ENCODE measurements around the gene CUZD1.
"Not testable (repeated sequence)": the region's sequence is repeated elsewhere in the genome, so short reads cannot be mapped to it uniquely, and the experiment has no call there.

The CUZD1 gene, protein sequence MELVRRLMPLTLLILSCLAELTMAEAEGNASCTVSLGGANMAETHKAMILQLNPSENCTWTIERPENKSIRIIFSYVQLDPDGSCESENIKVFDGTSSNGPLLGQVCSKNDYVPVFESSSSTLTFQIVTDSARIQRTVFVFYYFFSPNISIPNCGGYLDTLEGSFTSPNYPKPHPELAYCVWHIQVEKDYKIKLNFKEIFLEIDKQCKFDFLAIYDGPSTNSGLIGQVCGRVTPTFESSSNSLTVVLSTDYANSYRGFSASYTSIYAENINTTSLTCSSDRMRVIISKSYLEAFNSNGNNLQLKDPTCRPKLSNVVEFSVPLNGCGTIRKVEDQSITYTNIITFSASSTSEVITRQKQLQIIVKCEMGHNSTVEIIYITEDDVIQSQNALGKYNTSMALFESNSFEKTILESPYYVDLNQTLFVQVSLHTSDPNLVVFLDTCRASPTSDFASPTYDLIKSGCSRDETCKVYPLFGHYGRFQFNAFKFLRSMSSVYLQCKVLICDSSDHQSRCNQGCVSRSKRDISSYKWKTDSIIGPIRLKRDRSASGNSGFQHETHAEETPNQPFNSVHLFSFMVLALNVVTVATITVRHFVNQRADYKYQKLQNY

DNA sequence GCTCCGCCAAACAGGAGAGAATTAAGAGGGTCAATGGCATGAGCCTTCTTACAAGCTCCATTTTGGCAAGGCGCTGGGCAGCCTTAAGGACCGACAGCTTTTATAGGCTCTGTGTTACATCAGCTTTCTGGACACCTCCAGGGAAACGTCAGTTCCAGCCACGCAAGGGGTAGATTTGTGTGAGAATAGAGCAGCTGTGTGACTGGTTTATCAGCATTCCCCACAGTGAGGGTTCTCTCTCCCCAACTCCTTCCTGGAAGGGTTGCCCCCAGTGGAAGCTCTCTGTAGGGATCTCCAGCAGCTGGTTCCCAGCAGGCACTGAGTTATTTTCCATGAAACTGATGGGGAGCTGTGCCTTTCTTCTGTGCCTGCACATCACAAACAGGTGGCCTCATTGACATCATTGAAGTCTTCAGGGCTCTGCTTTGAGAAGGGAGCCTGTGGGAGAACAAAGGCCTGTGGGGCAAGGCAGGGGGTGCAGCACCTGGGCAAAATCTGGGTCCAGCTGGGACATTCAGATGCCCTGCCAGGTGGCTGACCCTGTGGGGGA is at the start of gene CUZD1:
Gene CUZD1 (minus strand): TSS at position 75 of the 550 bp plus-strand sequence. CDS start 14 bp downstream, at position 61.
- DNase-seq: no peak

GRCh38 chr10:122894261-122894944 is 48.7 kb upstream of the CUZD1 start:
- no peak for DNase-seq

DNA sequence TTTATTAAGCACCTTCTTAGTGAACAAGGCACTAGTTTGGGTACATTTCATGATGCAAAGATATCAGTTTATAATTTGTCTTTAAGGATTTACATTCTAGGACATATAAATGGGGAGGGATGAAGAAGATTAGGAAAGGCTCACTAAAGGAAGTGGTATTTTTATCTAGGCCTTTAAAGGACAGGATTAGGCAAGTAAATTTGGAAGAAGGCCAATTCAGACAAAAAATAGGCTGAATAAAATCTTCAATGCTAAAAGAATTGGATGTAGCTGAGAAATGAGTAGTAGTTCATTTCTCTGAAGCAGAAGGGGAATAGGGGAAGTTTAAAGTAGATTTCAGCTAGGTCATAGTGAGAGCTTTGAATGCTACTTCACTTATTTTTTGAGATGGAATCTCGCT is 38.5 kb upstream of the CUZD1 start:
- DNase-seq: no peak

GRCh38 chr10:122882766-122883165 is 37.1 kb upstream of the CUZD1 start:
- no peak for DNase-seq

GRCh38 chr10:122879339-122880273 is 33.9 kb upstream of the CUZD1 start, which contains the start of gene FAM24B:
Gene FAM24B (minus strand): TSS chr10:122879581. CDS start chr10:122850515, 29,066 bp downstream.
- DNase-seq: peak; percentile 98

DNA sequence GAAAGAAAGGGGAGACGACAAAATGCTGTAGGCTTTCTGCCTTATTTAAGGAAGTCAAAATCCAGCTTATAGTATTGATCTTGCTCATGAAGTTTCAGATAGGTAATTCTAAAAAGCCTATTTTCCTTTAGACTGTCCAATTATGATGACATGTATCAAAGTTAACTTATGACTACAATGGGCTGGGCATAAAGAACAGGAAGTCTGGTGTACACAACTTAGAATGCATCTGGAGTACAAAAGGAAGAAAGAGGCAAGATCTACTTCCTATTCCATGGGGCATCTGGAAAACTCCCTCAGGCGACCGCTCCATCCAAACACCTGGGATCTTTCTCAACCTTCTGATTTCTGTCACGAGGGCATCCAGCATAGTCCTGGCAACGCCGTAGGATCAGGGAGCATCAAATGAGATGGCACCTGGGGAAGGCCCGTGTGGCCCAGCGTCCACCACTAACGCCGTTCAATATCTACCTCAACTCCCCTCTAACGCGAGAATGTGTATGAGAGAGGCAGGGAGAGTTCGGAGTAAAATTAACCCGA is 33.2 kb upstream of the CUZD1 start:
- peak; percentile 25 for DNase-seq

GRCh38 chr10:122877264-122877663 is 31.6 kb upstream of the CUZD1 start:
- no peak for DNase-seq

GRCh38 chr10:122876467-122876855 is 30.8 kb upstream of the CUZD1 start:
- no peak for DNase-seq

DNA sequence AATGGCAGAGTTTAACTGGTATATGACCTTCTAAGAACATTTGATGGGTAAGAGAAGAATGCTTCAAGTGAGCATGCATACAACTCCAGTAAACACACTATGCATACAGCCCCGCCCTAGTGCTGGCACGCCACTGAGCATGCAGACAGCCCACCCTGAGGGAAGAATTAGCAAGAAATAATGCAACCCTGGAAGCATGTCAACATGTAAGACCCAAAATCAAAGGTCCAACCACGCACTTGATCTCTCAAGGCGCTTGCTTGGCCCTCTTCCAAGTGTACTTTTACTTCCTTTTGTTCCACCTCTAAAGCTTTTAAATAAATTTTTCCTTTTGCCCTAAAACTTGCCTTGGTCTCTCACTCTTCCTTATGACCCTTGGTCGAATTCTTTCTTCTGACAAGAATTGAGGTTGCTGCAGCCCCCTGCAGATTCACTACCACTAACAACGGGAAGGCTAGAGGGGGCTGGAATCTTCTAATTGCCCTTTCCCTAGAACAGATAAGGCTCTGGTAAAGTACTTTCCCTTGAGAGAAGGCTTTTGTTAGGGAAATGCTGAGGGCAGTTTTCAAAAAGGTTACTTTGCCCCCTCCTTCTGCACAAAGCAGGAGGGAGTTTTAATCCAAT is 30.3 kb upstream of the CUZD1 start:
- DNase-seq: no peak

DNA sequence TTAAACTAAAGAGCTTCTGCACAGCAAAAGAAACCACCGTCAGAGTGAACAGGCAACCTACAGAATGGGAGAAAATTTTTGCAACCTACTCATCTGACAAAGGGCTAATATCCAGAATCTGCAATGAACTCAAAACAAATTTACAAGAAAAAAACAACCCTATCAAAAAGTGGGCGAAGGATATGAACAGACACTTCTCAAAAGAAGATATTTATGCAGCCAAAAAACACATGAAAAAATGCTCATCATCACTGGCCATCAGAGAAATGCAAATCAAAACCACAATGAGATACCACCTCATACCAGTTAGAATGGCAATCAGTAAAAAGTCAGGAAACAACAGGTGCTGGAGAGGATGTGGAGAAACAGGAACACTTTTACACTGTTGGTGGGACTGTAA is 26.3 kb upstream of the CUZD1 start:
- not testable (repeated sequence) for DNase-seq

GRCh38 chr10:122868768-122869167 is 23.1 kb upstream of the CUZD1 start:
- DNase-seq: not testable (repeated sequence)

DNA sequence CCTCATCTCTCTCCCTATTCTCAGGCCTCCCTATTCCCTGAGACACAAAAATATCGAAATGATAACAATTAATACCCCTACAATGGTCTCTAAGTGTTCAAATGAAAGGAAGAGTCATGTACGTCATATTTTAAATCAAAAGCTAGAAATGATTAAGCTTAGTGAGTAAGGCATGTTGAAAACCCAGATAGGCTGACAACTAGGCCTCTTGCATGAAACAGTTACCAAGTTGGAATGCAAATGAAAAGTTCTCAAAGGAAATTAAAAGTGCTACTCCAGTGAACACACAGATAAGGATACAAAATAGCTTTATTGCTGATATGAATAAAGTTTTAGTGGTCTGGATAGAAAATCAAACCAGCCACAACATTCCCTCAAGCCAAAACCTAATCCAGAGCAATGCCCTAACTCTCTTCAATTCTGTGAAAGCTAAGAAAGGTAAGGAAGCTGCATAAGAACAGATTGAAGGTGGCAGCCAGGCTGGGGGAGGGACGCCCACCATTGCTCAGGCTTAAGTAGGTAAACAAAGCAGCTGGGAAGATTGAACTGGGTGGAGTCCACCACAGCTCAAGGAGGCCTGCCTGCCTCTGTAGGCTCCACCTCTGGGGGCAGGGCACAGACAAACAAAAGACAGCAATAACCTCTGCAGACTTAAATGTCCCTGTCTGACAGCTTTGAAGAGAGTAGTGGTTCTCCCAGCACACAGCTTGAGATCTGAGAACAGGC is 21.3 kb upstream of the CUZD1 start:
- DNase-seq: peak; percentile 40

- peak; percentile 66 for DNase-seq
Measured at GRCh38 chr10:122864901-122865300, 19.2 kb upstream of the CUZD1 start.

GRCh38 chr10:122864194-122864592 is 18.5 kb upstream of the CUZD1 start:
- DNase-seq: peak; percentile 21

DNA sequence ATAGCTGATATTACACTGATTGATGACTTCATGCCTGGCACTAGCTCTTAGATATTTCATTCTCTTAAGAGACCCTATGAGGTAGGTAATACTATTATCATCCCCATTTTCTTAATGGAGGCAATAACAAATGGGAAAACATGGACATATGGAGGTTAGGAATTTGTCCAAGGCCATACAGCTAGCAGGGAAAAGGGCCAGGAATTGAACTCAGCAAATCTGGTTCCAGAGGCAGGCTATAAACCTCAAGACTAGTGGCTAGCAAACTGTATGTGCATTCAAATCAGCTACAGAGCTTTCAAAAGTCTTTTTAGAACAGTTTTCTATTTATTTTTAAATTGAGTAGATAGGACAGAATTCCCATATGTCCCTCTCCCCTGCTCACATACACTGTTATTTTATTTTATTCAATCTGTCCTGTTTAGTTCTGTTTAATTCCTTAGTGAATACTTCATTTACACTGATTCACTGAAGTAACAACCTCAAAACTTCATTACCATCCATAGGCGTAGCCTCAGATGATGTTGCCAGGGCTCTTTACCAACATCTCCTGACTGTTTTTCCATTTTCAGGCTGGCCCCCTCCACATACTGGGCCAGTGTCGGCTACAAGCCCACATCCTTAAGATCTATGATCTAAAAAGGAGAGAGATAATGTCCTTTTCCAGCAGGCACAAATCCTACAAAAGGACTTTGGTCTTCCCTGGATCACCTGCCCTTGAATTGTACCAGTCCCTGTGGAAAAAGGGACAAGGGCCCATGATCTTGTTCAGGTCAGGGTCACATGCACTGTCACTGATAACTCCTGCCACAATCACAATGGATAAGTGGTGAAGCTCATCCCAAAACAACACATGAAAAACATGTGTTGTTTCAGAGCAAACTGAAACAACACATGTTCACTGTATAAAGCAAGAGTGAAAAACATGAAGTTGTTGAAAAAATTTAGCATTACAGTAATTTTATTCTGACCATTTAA is 17.8 kb upstream of the CUZD1 start:
- DNase-seq: no peak

- DNase-seq: peak; percentile 85
Measured at GRCh38 chr10:122861711-122862161, 16.1 kb upstream of the CUZD1 start.

DNA sequence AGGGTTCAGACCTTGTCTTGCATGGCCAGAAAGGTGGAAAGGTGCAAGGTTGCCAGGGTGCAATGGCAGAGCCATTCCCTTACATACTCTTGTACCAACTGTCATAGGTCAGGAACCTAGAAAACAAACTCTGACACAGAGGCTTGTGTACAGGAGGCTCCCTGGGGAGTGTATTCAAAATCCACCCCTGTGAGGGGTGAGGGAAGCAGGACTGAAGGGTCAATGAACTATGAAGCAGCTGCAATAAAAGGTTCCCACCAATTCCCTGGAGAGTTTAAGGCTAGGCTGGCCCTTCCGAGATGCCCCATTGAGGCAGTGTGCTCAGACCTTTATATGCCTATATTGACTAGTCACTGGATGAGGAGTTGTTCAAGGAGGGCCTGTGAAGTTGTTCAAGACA is 13.9 kb upstream of the CUZD1 start:
- no peak for DNase-seq

DNA sequence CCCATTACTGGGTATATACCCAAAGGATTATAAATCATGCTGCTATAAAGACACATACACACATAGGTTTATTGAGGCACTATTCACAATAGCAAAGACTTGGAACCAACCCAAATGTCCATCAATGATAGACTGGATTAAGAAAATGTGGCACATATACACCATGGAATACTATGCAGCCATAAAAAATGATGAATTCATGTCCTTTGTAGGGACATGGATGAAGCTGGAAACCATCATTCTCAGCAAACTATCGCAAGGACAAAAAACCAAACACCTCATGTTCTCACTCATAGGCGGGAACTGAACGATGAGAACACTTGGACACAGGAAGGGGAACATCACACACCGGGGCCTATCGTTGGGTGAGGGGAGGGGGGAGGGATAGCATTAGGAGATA is 12.4 kb upstream of the CUZD1 start:
- DNase-seq: not testable (repeated sequence)

- DNase-seq: no peak
Measured at GRCh38 chr10:122856902-122857301, 11.2 kb upstream of the CUZD1 start.

Data from HCEC 1CT (cell line).